Fibroblast of skin of abdomen (primary cell): ENCODE measurements around the gene CIRBP. TPM values are rescaled to one million over a fixed set of nuclear protein-coding genes. Genes with fewer than 3 reads are reported as not detected.

ENCODE experiments used
- DNase-seq: peaks from one replicate; pipeline ENCODE4 v3.0.0-alpha.2; 2013
- polyA plus RNA-seq, 2 experiments: library from polyadenylated mRNA; unstranded; fragments of 120-200 nt; gene quantifications; one replicate each; pipeline ENCODE4 v1.2.1, GENCODE V29; 2013; ENCODE audit not compliant: insufficient read length in 2 of 2

Gene CIRBP
- polyA plus RNA-seq (2013, experiment 1 of 2; ENCODE audit: insufficient read length) = 267 TPM
- 264 TPM for polyA plus RNA-seq (2013, experiment 2 of 2; ENCODE audit: insufficient read length)

- DNase-seq = peak; percentile 99
These were observed at the start of gene CIRBP for GRCh38 chr19:1269065-1269477. CIRBP (plus strand) TSS chr19:1269332; CDS start chr19:1270934, 1,602 bp downstream.

GRCh38 chr19:1219786-1220476 lies 49.2 kb upstream of the CIRBP start:
- no peak for DNase-seq

DNA sequence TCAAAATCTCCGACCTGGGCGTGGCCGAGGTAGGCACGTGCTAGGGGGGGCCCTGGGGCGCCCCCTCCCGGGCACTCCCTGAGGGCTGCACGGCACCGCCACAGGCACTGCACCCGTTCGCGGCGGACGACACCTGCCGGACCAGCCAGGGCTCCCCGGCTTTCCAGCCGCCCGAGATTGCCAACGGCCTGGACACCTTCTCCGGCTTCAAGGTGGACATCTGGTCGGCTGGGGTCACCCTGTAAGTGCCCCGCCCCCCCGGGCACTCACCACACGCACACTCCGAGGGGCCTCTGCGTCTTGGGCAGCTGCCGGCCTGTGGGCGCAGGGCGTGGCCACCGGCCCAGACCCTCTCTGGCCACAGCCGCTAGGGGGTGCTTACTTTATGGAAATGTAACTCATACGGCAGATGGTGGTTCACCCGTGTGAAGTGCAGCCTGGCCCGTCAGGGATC lies 48.6 kb upstream of the CIRBP start:
- no peak for DNase-seq

DNA sequence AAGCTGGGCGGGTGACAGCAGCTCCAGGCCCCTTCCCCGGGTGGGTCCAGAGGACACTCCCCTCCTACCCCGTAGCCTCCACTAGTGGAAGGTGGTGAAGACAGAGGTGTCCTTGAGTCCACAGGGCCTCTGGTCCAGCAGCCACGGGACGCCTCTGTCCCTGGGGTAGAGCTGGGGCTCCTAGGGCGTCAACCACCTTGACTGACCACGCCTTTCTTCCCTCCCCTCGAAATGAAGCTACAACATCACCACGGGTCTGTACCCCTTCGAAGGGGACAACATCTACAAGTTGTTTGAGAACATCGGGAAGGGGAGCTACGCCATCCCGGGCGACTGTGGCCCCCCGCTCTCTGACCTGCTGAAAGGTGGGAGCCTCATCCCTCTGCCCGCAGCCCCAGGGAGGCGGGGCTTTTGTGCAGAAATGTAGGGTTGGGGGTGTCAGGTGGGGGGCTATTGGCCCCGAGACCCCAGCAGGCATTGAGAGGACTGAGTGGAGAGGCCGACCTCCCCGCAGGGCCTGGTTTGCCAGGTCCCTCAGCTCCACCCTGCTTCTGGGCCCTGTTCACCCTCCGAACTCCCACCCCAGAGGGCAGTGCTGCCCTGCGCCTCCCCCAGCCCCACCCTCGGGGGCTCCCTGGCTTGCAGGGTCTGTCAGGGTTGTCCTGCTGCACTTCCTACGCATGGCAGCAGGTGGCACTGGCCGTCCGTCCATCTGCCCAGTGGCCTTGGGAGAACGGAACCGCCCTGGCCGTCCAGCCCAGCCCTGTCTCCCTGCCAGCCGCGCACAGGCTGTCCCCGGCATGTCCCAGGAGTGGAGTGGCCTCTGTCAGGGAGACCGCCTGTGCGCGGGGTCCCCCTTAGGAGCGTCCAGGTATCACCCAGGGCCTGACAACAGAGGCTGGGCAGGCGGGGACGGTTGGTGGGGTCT lies 47.9 kb upstream of the CIRBP start:
- DNase-seq = peak; percentile 25

- no peak for DNase-seq
These were observed 47.3 kb upstream of the CIRBP start for GRCh38 chr19:1221904-1222255.

GRCh38 chr19:1222394-1222793 lies 46.7 kb upstream of the CIRBP start:
- no peak for DNase-seq

DNA sequence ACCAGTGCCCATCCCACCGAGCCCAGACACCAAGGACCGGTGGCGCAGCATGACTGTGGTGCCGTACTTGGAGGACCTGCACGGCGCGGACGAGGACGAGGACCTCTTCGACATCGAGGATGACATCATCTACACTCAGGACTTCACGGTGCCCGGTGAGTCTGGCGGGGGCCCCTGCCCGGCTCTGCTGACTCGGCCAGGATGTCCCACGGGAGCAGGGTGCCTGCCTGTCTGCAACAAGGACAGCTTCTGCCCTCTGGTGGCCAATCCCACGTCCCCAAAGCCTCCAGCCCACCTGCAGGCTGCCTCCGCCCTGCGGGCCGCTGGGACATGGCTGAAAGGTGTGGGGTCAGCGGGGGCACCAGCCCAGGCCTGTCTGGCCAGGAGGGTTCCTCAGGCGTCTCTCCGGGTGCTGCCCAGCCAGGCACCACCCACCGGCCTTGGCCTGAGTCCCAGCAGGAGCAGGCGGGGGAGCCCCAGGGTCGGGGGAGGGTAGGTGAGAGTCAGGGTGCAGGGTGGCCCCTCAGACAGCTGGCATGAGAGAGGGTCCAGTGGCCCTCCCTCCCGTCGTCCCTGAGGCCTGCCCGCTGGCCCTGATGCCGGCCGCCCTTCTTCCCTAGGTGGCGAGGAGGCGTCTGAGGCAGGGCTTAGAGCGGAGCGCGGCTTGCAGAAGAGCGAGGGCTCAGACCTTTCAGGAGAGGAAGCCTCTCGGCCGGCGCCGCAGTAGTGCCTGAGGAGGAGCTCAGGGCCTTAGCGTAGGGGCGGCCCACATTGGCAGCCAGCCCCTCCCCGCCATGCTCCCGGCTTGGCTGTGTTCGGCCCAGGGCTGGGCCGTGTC lies 45.9 kb upstream of the CIRBP start:
- peak; percentile 27 for DNase-seq

DNA sequence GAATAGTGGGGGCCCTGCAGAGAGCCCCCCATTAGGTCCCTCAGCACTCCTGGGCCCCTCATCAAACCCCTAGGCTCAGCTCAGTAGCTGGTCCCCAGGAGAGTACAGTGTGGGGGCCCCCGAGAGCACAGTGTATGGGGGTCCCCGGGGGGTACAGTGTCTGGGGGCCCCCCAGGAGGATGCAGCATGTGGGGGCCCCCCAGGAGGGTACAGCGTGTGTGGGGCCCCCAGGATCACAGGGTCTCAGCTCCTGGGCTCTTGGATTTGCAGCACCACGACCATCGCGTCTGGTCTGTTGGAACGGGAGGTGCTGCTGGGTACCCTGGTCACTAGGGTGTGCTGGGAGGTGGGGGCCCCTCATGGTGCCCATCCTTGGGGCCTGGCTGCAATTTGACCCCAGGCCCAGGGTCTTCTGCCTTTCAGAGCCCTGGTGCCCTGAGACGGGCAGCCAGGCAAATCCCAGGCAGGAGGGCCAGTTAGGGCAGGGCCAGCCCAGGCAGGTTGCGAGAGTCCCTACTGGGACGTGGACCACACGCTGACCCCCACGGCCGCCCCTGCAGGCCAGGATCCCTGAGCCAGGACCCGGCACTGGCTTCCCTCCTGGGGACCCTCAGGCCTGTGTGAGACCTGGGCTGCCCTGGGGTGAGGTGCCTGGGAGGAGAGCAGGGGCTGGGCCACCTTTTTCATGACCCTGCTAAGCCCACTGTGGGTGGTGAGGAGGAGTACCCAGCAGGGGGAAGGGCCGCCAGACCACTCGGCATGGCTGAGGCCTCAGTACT lies 44.9 kb upstream of the CIRBP start:
- DNase-seq = no peak

GRCh38 chr19:1224847-1225246 lies 44.3 kb upstream of the CIRBP start:
- no peak for DNase-seq

DNA sequence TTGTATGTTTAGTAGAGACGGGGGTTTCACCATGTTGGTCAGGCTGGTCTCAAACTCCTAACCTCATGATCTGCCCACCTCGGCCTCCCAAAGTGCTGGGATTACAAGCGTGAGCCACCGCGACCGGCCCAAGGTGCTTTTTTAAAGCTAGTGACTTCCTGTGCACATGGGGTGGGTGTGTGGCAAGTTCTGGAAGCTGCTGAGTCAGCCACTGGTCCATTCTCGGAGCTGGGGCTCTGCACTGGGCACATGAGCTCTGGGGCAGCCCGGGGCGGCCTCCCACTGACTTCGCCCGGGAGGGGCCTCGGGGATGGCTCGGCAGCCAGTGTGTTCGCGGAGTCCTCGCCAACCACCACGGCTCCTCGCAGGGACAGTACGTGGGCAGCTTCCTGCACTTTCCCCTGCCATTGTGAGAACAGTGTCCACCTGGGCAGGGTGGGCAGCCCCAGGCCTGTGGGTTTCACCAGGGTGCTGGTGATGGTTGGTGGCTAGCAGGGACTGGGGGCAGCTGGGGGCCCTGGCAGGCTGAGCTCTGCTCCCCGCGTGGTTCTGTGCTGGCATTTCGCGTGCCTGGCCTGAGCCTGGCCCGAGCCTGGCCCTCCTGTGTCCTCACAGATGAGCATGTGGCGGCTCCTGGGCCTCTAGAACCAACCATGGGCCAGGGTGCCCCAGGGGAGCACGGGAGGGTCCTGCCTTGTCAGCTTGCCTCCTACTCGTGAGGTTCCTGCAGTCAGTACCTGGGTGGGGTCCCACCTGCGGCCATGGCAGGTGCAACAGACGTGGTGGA lies 43.5 kb upstream of the CIRBP start:
- no peak for DNase-seq

DNA sequence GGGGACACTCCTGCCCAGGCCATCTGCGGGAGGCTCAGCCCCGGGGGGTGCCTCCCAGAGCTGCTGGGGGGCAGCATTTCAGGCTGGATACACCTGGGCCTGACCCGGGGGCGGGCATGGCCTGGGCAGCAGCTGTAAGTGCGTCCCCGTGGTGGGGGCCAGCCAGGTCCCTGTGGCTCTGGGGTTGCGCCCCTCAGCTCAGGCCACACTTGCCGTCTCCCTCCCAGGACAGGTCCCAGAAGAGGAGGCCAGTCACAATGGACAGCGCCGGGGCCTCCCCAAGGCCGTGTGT lies 43.0 kb upstream of the CIRBP start:
- DNase-seq = no peak

DNA sequence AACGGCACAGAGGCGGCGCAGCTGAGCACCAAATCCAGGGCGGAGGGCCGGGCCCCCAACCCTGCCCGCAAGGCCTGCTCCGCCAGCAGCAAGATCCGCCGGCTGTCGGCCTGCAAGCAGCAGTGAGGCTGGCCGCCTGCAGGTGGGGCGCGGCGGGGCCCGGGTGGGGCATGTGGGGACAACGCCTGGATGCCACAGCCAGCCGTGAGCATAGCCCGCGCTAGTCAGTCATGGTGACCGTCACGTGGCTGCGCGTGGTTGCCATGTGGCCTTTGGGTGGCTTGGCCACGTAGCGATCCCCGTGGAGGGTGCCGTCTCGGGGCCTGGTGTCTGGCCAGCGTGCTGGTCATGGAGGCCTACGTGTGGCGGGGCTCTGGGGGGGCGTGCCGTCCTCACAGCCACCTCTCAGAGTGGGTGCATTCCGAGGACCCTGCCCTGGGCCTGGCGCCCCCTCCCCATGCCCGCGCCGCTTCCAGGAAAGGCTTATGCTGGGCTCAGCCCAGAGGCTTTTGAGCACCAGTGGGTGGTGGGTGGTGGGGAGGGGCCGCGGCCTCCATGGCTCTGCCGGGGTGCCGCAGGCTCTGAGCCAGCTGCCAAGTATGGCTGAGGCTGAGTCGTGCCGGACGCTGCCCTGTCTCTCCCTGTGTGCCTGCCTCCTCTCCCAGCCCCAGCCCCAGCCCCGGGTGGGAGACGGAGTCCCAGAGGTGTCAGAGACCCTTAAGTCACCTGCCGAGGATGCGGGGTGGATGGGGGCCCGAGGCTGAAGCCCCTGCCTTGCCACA lies 42.4 kb upstream of the CIRBP start:
- no peak for DNase-seq

GRCh38 chr19:1227304-1228054 lies 41.7 kb upstream of the CIRBP start:
- no peak for DNase-seq

DNA sequence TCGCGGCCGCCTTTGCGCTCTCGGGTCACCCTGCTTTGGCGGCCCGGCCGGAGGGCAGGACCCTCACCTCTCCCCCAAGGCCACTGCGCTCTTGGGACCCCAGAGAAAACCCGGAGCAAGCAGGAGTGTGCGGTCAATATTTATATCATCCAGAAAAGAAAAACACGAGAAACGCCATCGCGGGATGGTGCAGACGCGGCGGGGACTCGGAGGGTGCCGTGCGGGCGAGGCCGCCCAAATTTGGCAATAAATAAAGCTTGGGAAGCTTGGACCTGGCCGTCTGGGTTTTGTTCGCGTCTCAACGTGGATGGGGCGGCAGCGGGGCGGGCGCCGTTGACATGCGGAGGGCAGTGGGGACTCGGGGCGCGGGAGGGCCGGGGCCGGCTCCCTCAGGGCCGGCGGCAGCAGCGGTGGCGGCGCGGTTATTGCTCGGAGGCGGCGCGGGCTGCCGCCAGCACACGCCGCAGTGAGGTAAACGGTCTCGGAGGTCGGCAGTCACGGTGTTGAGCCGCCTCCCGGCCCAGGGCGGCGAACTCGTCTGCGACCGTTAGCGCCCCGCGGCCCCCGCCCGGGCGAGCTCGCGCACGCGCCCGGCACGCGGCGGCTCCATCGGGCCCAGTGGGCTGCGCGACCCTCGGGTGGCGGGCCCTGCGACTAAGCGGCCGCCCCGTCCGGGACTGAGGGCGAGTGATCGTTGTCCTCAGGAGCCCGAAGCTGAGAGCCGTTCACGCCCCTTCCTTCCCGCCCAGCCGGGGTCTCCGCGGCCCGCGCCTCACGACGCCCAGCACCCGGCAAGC lies 40.8 kb upstream of the CIRBP start:
- DNase-seq = no peak

DNA sequence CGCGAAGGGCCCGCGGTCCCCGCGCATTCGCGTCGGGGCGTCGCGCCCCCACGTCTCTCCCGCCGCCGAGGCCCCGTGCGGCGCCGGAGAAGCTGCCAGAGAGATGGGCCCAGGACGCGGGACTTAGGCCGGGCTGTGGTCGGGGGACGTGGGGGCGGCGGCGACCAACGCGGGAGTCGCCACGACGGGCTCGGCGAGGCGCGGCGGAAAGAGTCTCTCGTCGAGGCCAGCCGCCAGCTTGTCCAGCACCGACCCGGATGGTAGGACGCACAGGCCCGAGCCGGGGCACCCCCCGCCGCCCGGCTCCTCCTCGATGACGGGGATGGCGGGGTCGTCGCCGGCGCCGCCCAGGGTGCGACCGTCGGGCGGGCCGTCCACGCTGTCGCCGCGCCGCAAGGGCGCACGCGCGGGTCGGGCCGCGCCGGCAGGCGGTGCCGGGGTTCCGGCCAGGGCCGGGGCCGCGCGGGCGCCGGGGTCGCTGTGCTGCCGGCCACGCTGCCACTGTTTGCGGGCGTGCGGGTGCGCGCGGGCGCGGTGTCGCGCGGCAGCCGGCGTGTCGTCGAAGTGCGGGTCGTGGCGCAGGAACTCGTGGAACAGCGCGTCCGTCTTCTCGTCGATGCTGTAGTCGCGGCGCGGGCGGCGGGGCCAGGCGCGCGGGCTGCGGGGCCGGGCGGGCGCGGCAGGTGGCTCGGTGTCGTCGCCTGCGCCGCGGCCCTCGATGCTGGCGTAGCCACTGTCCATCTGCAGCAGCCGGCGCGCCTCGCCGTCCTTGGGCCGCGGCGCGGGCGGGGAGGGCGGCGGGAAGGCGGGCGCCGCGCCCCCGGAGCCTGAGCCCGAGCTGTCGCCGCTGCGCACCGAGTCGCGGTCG lies 39.8 kb upstream of the CIRBP start:
- no peak for DNase-seq

DNA sequence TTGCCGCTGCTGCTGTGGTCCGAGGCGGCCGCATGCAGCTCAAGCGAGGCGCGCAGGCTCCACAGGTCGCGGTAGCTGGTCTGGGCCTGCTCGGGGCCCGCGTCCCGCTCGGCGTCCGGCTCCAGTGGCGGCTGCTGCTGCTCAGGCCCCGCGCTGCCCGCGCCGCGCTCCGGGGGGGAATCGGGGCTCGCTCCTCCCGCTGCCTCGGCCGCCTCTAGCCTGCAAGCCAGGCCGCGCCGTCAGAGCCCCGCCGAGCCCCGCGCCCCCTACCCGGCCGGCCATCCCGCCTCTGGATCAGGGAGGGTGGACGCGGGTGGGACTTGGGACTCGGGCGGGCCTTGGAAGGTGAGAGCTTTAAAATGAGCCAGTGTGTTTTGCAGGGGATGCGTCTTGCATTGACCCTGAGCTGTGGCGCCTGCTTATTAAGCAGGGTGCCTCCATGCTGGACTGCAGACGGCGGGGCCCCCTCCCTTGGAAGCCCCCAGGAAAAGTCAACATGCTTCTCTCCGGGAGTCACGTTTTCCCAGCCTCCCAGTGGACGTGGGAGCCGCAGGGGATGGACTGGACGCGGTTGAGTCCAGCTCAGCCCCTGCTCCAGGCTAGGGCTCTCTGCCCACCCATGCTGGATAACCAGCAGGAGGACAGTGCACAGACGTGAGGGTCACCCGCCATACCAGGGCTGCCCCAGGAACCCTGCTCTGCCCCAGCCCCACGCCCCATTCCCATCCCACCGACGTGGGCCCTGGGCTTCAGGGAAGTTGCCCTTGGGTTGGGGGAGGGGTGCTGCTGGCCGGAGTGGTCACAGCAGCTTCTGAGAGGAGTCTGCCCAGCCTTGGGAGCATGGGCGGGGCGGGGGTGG lies 39.0 kb upstream of the CIRBP start:
- no peak for DNase-seq
